GM12874 (cell line): ENCODE measurements around the gene TMOD2.

Source experiments
- TF ChIP-seq, protein P1 (sequence below): IDR thresholded peaks from 2 replicates; pipeline ENCODE4 v1.5.1; 2011; ENCODE audit warnings: low read depth, mild to moderate bottlenecking, control low read depth, low read length, moderate library complexity; ENCODE audit not compliant: insufficient read depth

The TMOD2 gene

GRCh38 chr15:51751697-51752683 lies 593 bp downstream of the TMOD2 start:
- TF ChIP-seq, protein P1, sequence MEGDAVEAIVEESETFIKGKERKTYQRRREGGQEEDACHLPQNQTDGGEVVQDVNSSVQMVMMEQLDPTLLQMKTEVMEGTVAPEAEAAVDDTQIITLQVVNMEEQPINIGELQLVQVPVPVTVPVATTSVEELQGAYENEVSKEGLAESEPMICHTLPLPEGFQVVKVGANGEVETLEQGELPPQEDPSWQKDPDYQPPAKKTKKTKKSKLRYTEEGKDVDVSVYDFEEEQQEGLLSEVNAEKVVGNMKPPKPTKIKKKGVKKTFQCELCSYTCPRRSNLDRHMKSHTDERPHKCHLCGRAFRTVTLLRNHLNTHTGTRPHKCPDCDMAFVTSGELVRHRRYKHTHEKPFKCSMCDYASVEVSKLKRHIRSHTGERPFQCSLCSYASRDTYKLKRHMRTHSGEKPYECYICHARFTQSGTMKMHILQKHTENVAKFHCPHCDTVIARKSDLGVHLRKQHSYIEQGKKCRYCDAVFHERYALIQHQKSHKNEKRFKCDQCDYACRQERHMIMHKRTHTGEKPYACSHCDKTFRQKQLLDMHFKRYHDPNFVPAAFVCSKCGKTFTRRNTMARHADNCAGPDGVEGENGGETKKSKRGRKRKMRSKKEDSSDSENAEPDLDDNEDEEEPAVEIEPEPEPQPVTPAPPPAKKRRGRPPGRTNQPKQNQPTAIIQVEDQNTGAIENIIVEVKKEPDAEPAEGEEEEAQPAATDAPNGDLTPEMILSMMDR: no peak

DNA sequence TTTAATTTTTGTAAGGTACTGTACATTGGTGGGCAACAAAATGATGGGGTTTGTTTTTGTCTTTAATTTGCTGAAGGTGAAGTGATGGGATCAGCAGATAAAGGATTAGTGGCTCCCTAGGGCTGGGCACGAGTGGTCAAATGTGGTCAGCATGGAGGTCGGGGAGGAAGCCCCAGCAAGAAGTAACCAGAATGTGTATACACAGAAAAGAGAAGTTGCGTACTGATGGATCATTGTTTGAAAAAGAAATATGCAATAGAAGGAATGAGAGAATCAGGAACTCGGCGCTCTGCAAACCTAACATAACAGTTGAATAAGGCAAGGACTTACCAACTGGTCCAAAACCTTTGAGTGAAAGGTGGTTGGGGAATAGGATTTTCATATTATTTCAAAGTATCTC lies 1.5 kb downstream of the TMOD2 start:
- TF ChIP-seq, protein P1: no peak

DNA sequence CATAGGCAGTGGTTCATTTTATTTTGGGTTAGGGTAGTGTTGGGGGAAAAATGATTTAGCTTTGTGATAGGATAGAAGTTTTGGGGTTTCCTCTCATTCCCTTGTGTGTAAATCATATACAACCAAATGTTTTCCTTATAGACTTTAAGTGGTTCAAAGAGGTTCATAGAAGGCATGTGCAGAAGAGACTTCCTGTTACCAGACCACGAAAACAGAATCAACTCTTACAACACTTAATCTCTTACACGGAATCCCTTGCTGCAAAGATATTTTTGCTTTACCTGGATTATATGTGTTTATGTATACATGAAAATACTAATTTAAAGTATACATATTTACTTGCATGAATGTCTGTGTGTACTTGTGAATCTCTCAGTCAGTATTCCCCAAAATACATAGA lies 2.9 kb downstream of the TMOD2 start:
- TF ChIP-seq, protein P1: no peak

DNA sequence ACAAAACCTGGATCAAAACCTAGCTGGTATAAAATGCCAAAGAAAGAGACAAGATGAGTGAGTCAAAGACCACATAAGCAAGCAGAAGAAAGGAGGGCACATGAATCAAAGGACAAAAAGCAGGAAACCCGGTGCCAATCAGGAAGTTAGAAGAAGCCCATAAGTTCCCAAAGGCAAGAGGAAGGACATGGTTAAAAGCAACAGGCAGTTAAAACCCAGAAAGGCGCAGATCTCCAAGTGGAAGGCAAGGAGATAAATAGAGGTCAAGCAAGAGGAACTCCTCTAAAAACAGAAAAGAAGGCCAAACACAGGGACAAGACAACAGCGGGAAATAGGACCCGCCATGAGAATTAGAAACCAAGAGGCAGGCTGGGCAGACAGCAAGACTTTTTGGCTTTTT lies 4.4 kb downstream of the TMOD2 start:
- TF ChIP-seq, protein P1: no peak

DNA sequence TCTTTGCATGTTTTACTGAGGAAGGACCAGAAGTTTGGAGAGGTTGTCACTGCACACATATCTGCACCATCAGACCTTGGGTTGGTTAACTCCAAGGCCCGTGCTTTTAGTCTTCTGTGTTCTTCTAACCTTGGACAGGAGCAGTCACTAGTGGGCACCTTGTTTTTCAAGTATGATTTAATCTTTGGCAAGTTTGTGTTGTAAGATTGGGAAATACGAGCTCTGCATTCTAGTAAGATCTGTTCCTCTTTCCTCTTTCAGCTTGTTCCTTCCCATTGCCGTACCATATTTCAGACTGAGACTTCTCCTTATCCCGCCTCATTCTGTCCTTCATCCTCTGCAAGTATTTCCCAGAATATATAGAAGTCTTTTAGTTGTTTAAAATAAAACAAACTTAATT lies 5.1 kb downstream of the TMOD2 start:
- TF ChIP-seq, protein P1: no peak

DNA sequence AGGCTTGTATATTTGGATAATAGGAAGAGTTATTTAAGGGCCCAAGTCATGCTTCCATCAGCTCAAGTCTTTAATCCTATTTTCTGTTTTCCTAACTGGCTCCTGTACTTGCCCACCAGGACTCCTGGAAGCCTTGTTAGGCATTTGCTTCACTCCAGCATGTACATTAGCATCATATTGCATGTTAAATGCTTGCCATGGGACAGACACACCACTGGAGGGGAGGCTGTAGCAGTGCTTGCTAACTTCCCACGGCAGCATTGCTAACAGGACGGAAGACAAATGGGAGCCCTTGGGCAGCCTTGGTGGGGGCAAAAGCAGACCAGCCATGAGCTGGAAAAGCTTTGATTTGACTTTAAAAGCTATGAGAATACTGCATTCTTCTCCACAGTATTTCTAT lies 6.1 kb downstream of the TMOD2 start:
- TF ChIP-seq, protein P1: no peak

DNA sequence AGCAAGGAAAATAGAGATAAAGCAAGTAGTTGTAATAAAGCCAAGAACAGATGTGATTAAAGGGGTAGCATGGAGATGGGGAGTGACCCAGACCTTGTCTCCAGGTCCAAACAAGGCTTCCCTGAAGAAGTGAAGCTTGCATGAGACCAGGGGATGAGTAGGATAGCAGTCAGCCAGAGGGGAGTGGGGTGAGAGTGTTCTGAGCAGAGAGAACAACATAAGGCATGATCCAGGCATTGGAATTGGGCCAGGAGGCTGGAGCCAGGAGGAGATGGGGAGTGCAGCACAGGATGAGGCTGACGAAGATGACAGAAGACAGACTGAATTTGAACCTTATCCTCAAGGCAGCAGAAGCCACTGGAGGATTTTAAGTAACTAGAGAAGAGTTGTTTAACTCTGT lies 7.2 kb downstream of the TMOD2 start:
- TF ChIP-seq, protein P1: no peak
